Esophagus muscularis mucosa (tissue), 4 donors: ENCODE results near the gene MEGF9. TPM values are rescaled to one million over a fixed set of nuclear protein-coding genes. Genes with fewer than 3 reads are reported as not detected.

Source experiments
- DNase-seq: peaks from one replicate; pipeline ENCODE4 v3.0.0-alpha.2; 2017; ENCODE audit errors: extremely low spot score
- H3K27ac ChIP-seq, 4 donors: fragments of 200-600 bp; sonication (generic); replicated peaks in 1 of 4; 1 replicate in 3 of 4; 2 replicates in 1 of 4; pipeline ENCODE4 v1.5.1; 2016 to 2019; ENCODE audit warnings: mild to moderate bottlenecking in 1 of 4
- H3K27me3 ChIP-seq, 4 donors: fragments of 200-600 bp; sonication (generic); one replicate each; pipeline versions ENCODE4 v1.5.1 to v1.6.0; 2016 to 2019
- H3K36me3 ChIP-seq, 4 donors: fragments of 200-600 bp; sonication (generic); one replicate each; pipeline ENCODE4 v1.5.1; 2016 to 2019
- H3K4me1 ChIP-seq, 4 donors: fragments of 200-600 bp; sonication (generic); one replicate each; pipeline ENCODE4 v1.5.1; 2016 to 2019
- H3K4me3 ChIP-seq, 4 donors: fragments of 200-600 bp; sonication (generic); 1 replicate in 2 of 4; 2 replicates in 2 of 4; pipeline ENCODE4 v1.5.1; 2016 to 2019; ENCODE audit warnings: mild to moderate bottlenecking in 4 of 4, moderate library complexity in 1 of 4
- H3K9me3 ChIP-seq, 4 donors: fragments of 200-600 bp; sonication (generic); 1 replicate in 3 of 4; 2 replicates in 1 of 4; pipeline ENCODE4 v1.5.1; 2016 to 2019
- EP300 ChIP-seq: sonication (generic); formaldehyde crosslinking; IDR thresholded peaks from one replicate; pipeline ENCODE4 v1.6.1; 2017; ENCODE audit warnings: antibody characterized with exemption
- POLR2A ChIP-seq: fragments of 450-650 bp; IDR thresholded peaks from one replicate; pipeline ENCODE4 v1.6.1; 2017; ENCODE audit warnings: antibody characterized with exemption, moderate library complexity, mild to moderate bottlenecking, low read depth
- POLR2AphosphoS5 ChIP-seq, 2 donors: sonication (generic); formaldehyde crosslinking; IDR thresholded peaks; one replicate each; pipeline ENCODE4 v1.6.1; 2017; ENCODE audit warnings: antibody characterized with exemption in 2 of 2
- WGBS: methylation state at CpG from one replicate; pipeline ENCODE4 v1.1.5; 2018; 5-methylcytosine and 5-hydroxymethylcytosine counted together
- intact Hi-C: fragments of 100-400 bp; cut with DNase I; formaldehyde crosslinking; loops from one replicate; pipeline ENCODE4 v1.15.1; 2023
- total RNA-seq, 4 donors: library from RNA; depleted of rRNA; stranded (reverse); fragments of >200 nt; gene quantifications; one replicate each; pipeline versions ENCODE4 v1.1.0 to v1.2.1, GENCODE V29; 2016
- TF ChIP-seq, protein P1 (sequence below), 3 experiments: fragments of 200-600 bp in 2 of 3; fragments of 450-650 bp in 1 of 3; sonication (generic) in 2 of 3; IDR thresholded peaks; one replicate each; pipeline ENCODE4 v1.5.1; 2017 to 2019; ENCODE audit warnings: antibody characterized with exemption in 3 of 3, mild to moderate bottlenecking in 2 of 3, moderate library complexity in 1 of 3

Gene MEGF9
- total RNA-seq, 4 donors from 2014 or later, result 17.1 to 23.1 (median 18.9) TPM

DNA sequence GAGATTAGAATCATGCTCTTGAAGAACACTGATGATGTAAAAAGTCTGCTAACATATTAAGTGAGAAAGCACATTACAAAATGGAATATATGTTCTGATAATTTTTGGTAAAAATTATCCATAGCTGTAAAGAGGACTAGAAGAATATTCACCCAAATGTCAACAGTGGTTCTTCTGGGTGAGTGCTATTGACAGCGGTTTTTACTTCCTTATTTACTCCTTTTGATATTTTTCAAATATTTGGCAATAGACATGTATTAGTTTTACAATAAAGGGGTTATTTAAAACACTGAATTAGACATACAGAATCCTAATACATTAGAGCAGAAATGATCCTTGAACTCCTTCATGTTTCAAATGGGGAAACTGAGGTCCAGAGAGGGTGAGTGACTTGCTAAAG, 26.9 kb upstream of the MEGF9 start:
- Histone ChIP-seq H3K27me3 (no peaks in the 10 kb centered on the region), H3K4me3 (no peak overlapping the region), H3K9me3 (no peaks in the 10 kb centered on the region), H3K27ac (no peak overlapping the region), H3K4me1 (no peaks in the 10 kb centered on the region), H3K36me3 (no peaks in the 10 kb centered on the region)
- DNase-seq, result no peak
- TF ChIP-seq POLR2A, result no peak
- TF ChIP-seq, protein P1, sequence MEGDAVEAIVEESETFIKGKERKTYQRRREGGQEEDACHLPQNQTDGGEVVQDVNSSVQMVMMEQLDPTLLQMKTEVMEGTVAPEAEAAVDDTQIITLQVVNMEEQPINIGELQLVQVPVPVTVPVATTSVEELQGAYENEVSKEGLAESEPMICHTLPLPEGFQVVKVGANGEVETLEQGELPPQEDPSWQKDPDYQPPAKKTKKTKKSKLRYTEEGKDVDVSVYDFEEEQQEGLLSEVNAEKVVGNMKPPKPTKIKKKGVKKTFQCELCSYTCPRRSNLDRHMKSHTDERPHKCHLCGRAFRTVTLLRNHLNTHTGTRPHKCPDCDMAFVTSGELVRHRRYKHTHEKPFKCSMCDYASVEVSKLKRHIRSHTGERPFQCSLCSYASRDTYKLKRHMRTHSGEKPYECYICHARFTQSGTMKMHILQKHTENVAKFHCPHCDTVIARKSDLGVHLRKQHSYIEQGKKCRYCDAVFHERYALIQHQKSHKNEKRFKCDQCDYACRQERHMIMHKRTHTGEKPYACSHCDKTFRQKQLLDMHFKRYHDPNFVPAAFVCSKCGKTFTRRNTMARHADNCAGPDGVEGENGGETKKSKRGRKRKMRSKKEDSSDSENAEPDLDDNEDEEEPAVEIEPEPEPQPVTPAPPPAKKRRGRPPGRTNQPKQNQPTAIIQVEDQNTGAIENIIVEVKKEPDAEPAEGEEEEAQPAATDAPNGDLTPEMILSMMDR (IDR thresholded peaks at IDR 0.05), result no peak
- TF ChIP-seq EP300, result no peak
- no peak for TF ChIP-seq POLR2AphosphoS5 (IDR thresholded peaks at IDR 0.05)
- intact Hi-C loops, result no loop called here
- 73% methylated on average over 1 of the region's 1 CpG for WGBS

DNA sequence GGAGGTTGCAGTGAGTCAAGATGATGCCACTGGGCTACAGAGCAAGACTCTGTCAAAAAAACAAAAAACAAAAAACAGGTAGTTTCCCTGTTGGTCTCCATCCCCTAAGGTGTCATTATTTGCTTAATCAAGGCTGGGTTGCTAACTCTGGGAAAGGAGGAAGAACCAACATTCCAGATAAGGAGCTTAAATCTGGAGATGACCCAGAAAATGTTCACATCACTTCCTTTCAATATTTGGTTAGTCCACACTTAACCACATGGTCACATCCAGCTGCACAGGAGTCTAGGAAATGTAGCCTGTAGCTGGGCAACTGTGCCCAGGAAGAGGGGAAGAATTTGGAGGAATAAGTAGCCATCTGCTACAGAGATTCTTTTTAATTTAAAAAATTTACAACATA, 25.9 kb upstream of the MEGF9 start:
- Histone ChIP-seq H3K36me3 (no peaks in the 10 kb centered on the region), H3K27ac (no peak overlapping the region), H3K27me3 (no peaks in the 10 kb centered on the region), H3K4me3 (no peak overlapping the region), H3K4me1 (peaks cover 0 to 3% (median 1%) of the 10 kb centered on the region in 4 donors), H3K9me3 (no peaks in the 10 kb centered on the region)
- no peak for DNase-seq
- intact Hi-C loops, result no loop called here
- TF ChIP-seq POLR2A, result no peak
- TF ChIP-seq, protein P1 (IDR thresholded peaks at IDR 0.05), result no peak
- TF ChIP-seq EP300, result no peak
- TF ChIP-seq POLR2AphosphoS5 (IDR thresholded peaks at IDR 0.05), result no peak

DNA sequence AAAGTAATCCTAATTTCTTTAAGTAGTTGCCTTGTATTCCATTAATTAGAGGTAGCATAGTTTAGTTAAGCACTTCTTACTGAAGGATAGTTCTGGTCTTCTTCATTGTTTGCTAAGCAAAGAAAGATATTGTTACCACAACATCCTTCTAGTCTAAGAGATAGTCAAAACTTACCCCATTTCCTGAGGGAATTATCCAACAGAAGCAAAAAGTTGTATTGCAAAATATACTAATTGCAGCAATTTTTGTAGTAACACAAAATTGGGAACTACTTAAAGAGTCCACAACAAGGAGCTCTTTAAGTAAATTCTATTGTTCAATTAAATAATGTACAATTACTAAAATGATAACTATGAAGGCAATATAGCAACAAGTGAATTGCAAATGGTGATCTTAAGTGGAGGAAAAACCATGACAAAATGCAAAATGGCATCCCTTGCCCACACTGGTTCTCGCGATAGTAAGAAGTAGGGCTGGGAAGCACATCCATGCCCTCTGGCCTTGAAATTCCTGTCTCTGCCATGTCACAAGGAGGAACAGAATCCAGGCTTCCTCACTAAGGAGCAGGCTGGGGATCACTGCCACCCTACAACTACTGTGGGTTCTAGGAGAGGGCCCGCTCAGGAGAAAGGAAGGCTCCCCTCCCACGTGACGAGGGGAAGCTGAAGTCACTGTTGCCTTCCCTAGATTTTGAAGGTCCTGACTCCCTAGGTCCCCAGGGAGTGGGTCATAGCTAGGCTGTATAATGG, 23.3 kb upstream of the MEGF9 start:
- TF ChIP-seq EP300 (no peak), POLR2A (no peak), POLR2AphosphoS5 (IDR thresholded peaks at IDR 0.05) (no peak)
- TF ChIP-seq, protein P1 (IDR thresholded peaks at IDR 0.05), result no peak
- Histone ChIP-seq H3K9me3 (no peaks in the 10 kb centered on the region), H3K36me3 (no peaks in the 10 kb centered on the region), H3K4me3 (no peak overlapping the region), H3K4me1 (peaks cover 0 to 8% (median 6%) of the 10 kb centered on the region in 4 donors), H3K27me3 (no peaks in the 10 kb centered on the region), H3K27ac (no peak overlapping the region)
- no peak for DNase-seq
- WGBS, result 82% methylated on average over 5 of the region's 5 CpGs
- intact Hi-C loops, result no loop called here

DNA sequence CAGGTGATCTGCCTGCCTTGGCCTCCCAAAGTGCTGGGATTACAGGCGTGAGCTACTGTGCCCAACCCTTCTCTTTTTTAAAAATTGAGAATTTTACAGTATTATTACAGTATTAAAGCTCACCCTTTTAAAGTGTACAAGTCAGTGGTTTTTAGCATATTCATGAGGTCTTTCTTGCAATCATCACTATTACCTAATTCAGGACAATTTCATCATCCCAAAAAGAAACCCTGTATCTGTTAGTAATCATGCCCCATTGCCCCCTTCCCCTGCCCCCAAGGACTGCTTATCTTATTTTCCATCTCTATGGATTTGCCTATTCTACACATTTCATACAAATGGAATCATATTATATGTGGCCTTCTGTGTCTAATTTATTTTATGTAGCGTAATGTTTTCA, 22.6 kb upstream of the MEGF9 start:
- no peaks in the 10 kb centered on the region for H3K27me3 ChIP-seq
- H3K27ac ChIP-seq, result no peak overlapping the region
- no peak for DNase-seq
- no peaks in the 10 kb centered on the region for H3K9me3 ChIP-seq
- H3K36me3 ChIP-seq, result no peaks in the 10 kb centered on the region
- 90% methylated on average over 2 of the region's 2 CpGs for WGBS
- no peak overlapping the region for H3K4me3 ChIP-seq
- TF ChIP-seq POLR2AphosphoS5 (IDR thresholded peaks at IDR 0.05) (no peak), EP300 (no peak), POLR2A (no peak)
- TF ChIP-seq, protein P1 (IDR thresholded peaks at IDR 0.05), result no peak
- intact Hi-C loops, result no loop called here
- H3K4me1 ChIP-seq, result peaks cover 0 to 8% (median 6%) of the 10 kb centered on the region in 4 donors
